Mucosa of rectum (tissue), 2 donors: ENCODE data around the gene EIF2S2.

Experiments used
- H3K27ac ChIP-seq, 2 donors: one replicate each; pipeline ENCODE4 v1.7.0; 2013; ENCODE audit warnings: inconsistent platforms in 2 of 2, low read depth in 2 of 2, low read length in 2 of 2
- H3K27me3 ChIP-seq, 2 donors: one replicate each; pipeline ENCODE4 v1.7.0; 2013; ENCODE audit warnings: low read length in 2 of 2; ENCODE audit not compliant: control insufficient read depth in 2 of 2, insufficient read depth in 2 of 2
- H3K36me3 ChIP-seq, 2 donors: one replicate each; pipeline ENCODE4 v1.7.0; 2013; ENCODE audit warnings: low read length in 2 of 2; ENCODE audit not compliant: control insufficient read depth in 2 of 2, insufficient read depth in 2 of 2
- H3K4me1 ChIP-seq, 2 donors: one replicate each; pipeline ENCODE4 v1.7.0; 2013; ENCODE audit warnings: low read length in 2 of 2, mild to moderate bottlenecking in 1 of 2; ENCODE audit not compliant: control insufficient read depth in 2 of 2, insufficient read depth in 2 of 2
- H3K4me3 ChIP-seq, 2 donors: one replicate each; pipeline ENCODE4 v1.7.0; 2013; ENCODE audit warnings: low read length in 2 of 2
- H3K9ac ChIP-seq, 2 donors: one replicate each; pipeline ENCODE4 v1.7.0; 2013; ENCODE audit warnings: low read length in 2 of 2, low read depth in 1 of 2, mild to moderate bottlenecking in 1 of 2
- H3K9me3 ChIP-seq, 2 donors: one replicate each; pipeline ENCODE4 v1.7.0; 2013; ENCODE audit warnings: low read length in 2 of 2; ENCODE audit not compliant: control insufficient read depth in 2 of 2
- donor health status: healthy.
- donor health status: Normal muscosa, but diverticular disease.

The EIF2S2 gene

GRCh38 chr20:34079818-34080217 lies 32.2 kb downstream of the EIF2S2 start:
- H3K4me1 ChIP-seq = no peaks in the 10 kb centered on the region
- no peak overlapping the region for H3K9ac ChIP-seq
- H3K4me3 ChIP-seq = no peak overlapping the region
- H3K9me3 ChIP-seq = no peaks in the 10 kb centered on the region
- H3K27me3 ChIP-seq = no peaks in the 10 kb centered on the region
- peaks cover 44 to 88% of the 10 kb centered on the region in 2 donors for H3K36me3 ChIP-seq
- no peak overlapping the region for H3K27ac ChIP-seq

GRCh38 chr20:34078540-34078939 lies 33.5 kb downstream of the EIF2S2 start:
- no peak overlapping the region for H3K27ac ChIP-seq
- no peaks in the 10 kb centered on the region for H3K4me1 ChIP-seq
- no peaks in the 10 kb centered on the region for H3K27me3 ChIP-seq
- H3K9me3 ChIP-seq = no peaks in the 10 kb centered on the region
- H3K36me3 ChIP-seq = peaks cover 45 to 91% of the 10 kb centered on the region in 2 donors
- H3K9ac ChIP-seq = no peak overlapping the region
- no peak overlapping the region for H3K4me3 ChIP-seq

GRCh38 chr20:34076952-34077351 lies 35.1 kb downstream of the EIF2S2 start:
- H3K27ac ChIP-seq = no peak overlapping the region
- no peaks in the 10 kb centered on the region for H3K9me3 ChIP-seq
- no peak overlapping the region for H3K4me3 ChIP-seq
- H3K9ac ChIP-seq = no peak overlapping the region
- no peaks in the 10 kb centered on the region for H3K4me1 ChIP-seq
- no peaks in the 10 kb centered on the region for H3K27me3 ChIP-seq
- H3K36me3 ChIP-seq = peaks cover 56 to 96% of the 10 kb centered on the region in 2 donors

- H3K36me3 ChIP-seq = peaks cover 53 to 86% of the 10 kb centered on the region in 2 donors
- H3K9me3 ChIP-seq = no peaks in the 10 kb centered on the region
- H3K4me1 ChIP-seq = no peaks in the 10 kb centered on the region
- no peaks in the 10 kb centered on the region for H3K27me3 ChIP-seq
- no peak overlapping the region for H3K9ac ChIP-seq
- H3K27ac ChIP-seq = no peak overlapping the region
- no peak overlapping the region for H3K4me3 ChIP-seq
Measured at GRCh38 chr20:34075647-34076046, 36.4 kb downstream of the EIF2S2 start.

GRCh38 chr20:34074101-34074760 lies 37.8 kb downstream of the EIF2S2 start:
- Histone ChIP-seq H3K36me3 (peaks cover 47 to 72% of the 10 kb centered on the region in 2 donors), H3K27ac (no peak overlapping the region), H3K27me3 (no peaks in the 10 kb centered on the region), H3K4me3 (no peak overlapping the region), H3K9ac (no peak overlapping the region), H3K4me1 (peaks cover 4 to 5% of the 10 kb centered on the region in 2 donors), H3K9me3 (no peaks in the 10 kb centered on the region)

- H3K9ac ChIP-seq = no peak overlapping the region
- no peaks in the 10 kb centered on the region for H3K27me3 ChIP-seq
- no peak overlapping the region for H3K4me3 ChIP-seq
- no peaks in the 10 kb centered on the region for H3K9me3 ChIP-seq
- H3K4me1 ChIP-seq = peaks cover 6 to 12% of the 10 kb centered on the region in 2 donors
- H3K27ac ChIP-seq = no peak overlapping the region
- peaks cover 32 to 58% of the 10 kb centered on the region in 2 donors for H3K36me3 ChIP-seq
Measured at GRCh38 chr20:34072778-34073177, 39.3 kb downstream of the EIF2S2 start.

- Histone ChIP-seq H3K9me3 (no peaks in the 10 kb centered on the region), H3K4me1 (peaks cover 6 to 12% of the 10 kb centered on the region in 2 donors), H3K36me3 (peaks cover 31 to 51% of the 10 kb centered on the region in 2 donors), H3K27ac (no peak overlapping the region), H3K27me3 (no peaks in the 10 kb centered on the region), H3K4me3 (no peak overlapping the region), H3K9ac (no peak overlapping the region)
Measured at GRCh38 chr20:34072076-34072475, 40.0 kb downstream of the EIF2S2 start.

- no peak overlapping the region for H3K4me3 ChIP-seq
- H3K4me1 ChIP-seq = peaks cover 6 to 12% of the 10 kb centered on the region in 2 donors
- no peak overlapping the region for H3K27ac ChIP-seq
- H3K27me3 ChIP-seq = no peaks in the 10 kb centered on the region
- H3K36me3 ChIP-seq = peaks cover 22 to 41% of the 10 kb centered on the region in 2 donors
- no peaks in the 10 kb centered on the region for H3K9me3 ChIP-seq
- H3K9ac ChIP-seq = no peak overlapping the region
Measured at GRCh38 chr20:34070859-34071258, 41.2 kb downstream of the EIF2S2 start.

GRCh38 chr20:34070079-34070439 lies 42.0 kb downstream of the EIF2S2 start:
- H3K4me1 ChIP-seq = peaks cover 6 to 12% of the 10 kb centered on the region in 2 donors
- H3K4me3 ChIP-seq = no peak overlapping the region
- peaks cover 16 to 33% of the 10 kb centered on the region in 2 donors for H3K36me3 ChIP-seq
- H3K9ac ChIP-seq = no peak overlapping the region
- no peaks in the 10 kb centered on the region for H3K27me3 ChIP-seq
- no peaks in the 10 kb centered on the region for H3K9me3 ChIP-seq
- no peak overlapping the region for H3K27ac ChIP-seq

GRCh38 chr20:34069341-34070078 lies 42.5 kb downstream of the EIF2S2 start:
- no peak overlapping the region for H3K4me3 ChIP-seq
- no peaks in the 10 kb centered on the region for H3K27me3 ChIP-seq
- H3K9ac ChIP-seq = peak overlapping the region in 1 of 2 donors; percentile 7
- H3K36me3 ChIP-seq = peaks cover 16 to 27% of the 10 kb centered on the region in 2 donors
- H3K4me1 ChIP-seq = peaks cover 6 to 12% of the 10 kb centered on the region in 2 donors
- no peaks in the 10 kb centered on the region for H3K9me3 ChIP-seq
- peak overlapping the region; percentile 39 to 46 for H3K27ac ChIP-seq
